A673 (cell line): ENCODE data around the gene MEGF6.

Experiments used
- CTCF ChIP-seq: fragments of 300-800, 200-600 bp; sonication (generic); conservative IDR thresholded peaks from 2 replicates; pipeline ENCODE4 v1.5.1; 2017; ENCODE audit warnings: low read depth, mild to moderate bottlenecking, antibody characterized with exemption, low read length, moderate library complexity, mixed read lengths
- EZH2 ChIP-seq: fragments of 200-600 bp; sonication (generic); IDR thresholded peaks from 2 replicates; pipeline ENCODE4 v1.6.1; 2017; ENCODE audit warnings: borderline replicate concordance, low read depth, mild to moderate bottlenecking, mixed read lengths, antibody characterized with exemption, low read length; ENCODE audit not compliant: poor library complexity, severe bottlenecking

- TF ChIP-seq CTCF (no peak), EZH2 (no peak)
These were observed 85.5 kb downstream of the MEGF6 start for GRCh38 chr1:3525551-3526482.
